HG03571 (cell line): ENCODE measurements around the gene HOXB6.

Experiments used
- ATAC-seq: cut with Tn5 transposase; IDR thresholded peaks from one replicate; pipeline ENCODE4 v1.9.1; 2021; ENCODE audit not compliant: unreplicated experiment

Gene HOXB6

GRCh38 chr17:48555258-48556228 lies 49.2 kb downstream of the HOXB6 start:
- no peak for ATAC-seq

GRCh38 chr17:48554412-48555257 lies 50.2 kb downstream of the HOXB6 start:
- ATAC-seq: no peak

GRCh38 chr17:48553826-48554225 lies 51.0 kb downstream of the HOXB6 start:
- ATAC-seq: no peak

- ATAC-seq: no peak
Observed at GRCh38 chr17:48553190-48553547, 51.6 kb downstream of the HOXB6 start.

GRCh38 chr17:48552466-48553189 lies 52.2 kb downstream of the HOXB6 start:
- no peak for ATAC-seq

GRCh38 chr17:48551596-48552465 lies 53.0 kb downstream of the HOXB6 start:
- ATAC-seq: no peak

- ATAC-seq: no peak
Observed at GRCh38 chr17:48551214-48551555, 53.6 kb downstream of the HOXB6 start.

GRCh38 chr17:48550502-48551213 lies 54.1 kb downstream of the HOXB6 start:
- ATAC-seq: no peak

- ATAC-seq: no peak
Observed at GRCh38 chr17:48549914-48550501, 54.8 kb downstream of the HOXB6 start.

GRCh38 chr17:48549281-48549630 lies 55.5 kb downstream of the HOXB6 start:
- ATAC-seq: no peak

- no peak for ATAC-seq
Observed at GRCh38 chr17:48548523-48549280, 56.1 kb downstream of the HOXB6 start.

GRCh38 chr17:48547808-48548522 lies 56.8 kb downstream of the HOXB6 start:
- no peak for ATAC-seq

GRCh38 chr17:48546924-48547807 lies 57.6 kb downstream of the HOXB6 start:
- no peak for ATAC-seq

- ATAC-seq: no peak
Observed at GRCh38 chr17:48546137-48546923, 58.5 kb downstream of the HOXB6 start.
